Testis (tissue), 2 donors: ENCODE measurements around the gene NPLOC4.

Source experiments
- POLR2A ChIP-seq: fragments of 450-650 bp; IDR thresholded peaks from one replicate; pipeline ENCODE4 v1.6.1; 2017; ENCODE audit warnings: antibody characterized with exemption, mild to moderate bottlenecking, moderate library complexity
- TF ChIP-seq, protein P1 (sequence below), 3 experiments: fragments of 450-650 bp in 2 of 3; fragments of 200-600 bp in 1 of 3; sonication (generic) in 1 of 3; IDR thresholded peaks; one replicate each; pipeline ENCODE4 v1.5.1; 2016 to 2019; ENCODE audit warnings: antibody characterized with exemption in 3 of 3, mild to moderate bottlenecking in 2 of 3, moderate library complexity in 1 of 3

DNA sequence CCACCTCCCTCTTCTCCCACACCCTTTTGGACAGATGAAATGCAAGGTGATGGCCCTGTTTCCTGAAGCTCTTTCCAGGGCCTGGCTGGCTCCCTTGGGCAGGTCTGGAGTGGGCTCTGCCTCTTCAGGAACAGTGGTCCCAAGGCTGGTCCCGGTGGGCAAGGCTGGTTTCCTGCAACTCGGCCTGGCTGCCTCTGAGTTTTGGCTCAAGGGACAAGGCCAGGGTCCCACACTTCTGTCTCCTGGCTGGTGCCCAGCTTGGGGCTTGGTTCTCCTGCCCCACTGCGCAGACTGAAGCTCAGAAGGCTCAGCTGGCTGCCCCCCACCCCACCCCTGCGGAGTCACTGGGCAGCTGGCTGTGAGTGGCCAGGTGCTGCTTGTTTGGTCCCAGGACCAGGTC lies 120.5 kb downstream of the NPLOC4 start:
- TF ChIP-seq, protein P1, sequence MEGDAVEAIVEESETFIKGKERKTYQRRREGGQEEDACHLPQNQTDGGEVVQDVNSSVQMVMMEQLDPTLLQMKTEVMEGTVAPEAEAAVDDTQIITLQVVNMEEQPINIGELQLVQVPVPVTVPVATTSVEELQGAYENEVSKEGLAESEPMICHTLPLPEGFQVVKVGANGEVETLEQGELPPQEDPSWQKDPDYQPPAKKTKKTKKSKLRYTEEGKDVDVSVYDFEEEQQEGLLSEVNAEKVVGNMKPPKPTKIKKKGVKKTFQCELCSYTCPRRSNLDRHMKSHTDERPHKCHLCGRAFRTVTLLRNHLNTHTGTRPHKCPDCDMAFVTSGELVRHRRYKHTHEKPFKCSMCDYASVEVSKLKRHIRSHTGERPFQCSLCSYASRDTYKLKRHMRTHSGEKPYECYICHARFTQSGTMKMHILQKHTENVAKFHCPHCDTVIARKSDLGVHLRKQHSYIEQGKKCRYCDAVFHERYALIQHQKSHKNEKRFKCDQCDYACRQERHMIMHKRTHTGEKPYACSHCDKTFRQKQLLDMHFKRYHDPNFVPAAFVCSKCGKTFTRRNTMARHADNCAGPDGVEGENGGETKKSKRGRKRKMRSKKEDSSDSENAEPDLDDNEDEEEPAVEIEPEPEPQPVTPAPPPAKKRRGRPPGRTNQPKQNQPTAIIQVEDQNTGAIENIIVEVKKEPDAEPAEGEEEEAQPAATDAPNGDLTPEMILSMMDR (IDR thresholded peaks at IDR 0.05), result no peak
- TF ChIP-seq POLR2A, result no peak
